Lower leg skin (tissue), 3 donors: ENCODE measurements around the gene NINJ2.

Experiments used
- POLR2A ChIP-seq, 2 donors: fragments of 450-650 bp; IDR thresholded peaks; one replicate each; pipeline ENCODE4 v1.6.1; 2016 to 2017; ENCODE audit warnings: antibody characterized with exemption in 2 of 2, mild to moderate bottlenecking in 1 of 2, moderate library complexity in 1 of 2
- TF ChIP-seq, protein P1 (sequence below), 3 donors: fragments of 450-650 bp; IDR thresholded peaks; one replicate each; pipeline ENCODE4 v1.5.1; 2016; ENCODE audit warnings: antibody characterized with exemption in 3 of 3, mild to moderate bottlenecking in 3 of 3, moderate library complexity in 2 of 3

DNA sequence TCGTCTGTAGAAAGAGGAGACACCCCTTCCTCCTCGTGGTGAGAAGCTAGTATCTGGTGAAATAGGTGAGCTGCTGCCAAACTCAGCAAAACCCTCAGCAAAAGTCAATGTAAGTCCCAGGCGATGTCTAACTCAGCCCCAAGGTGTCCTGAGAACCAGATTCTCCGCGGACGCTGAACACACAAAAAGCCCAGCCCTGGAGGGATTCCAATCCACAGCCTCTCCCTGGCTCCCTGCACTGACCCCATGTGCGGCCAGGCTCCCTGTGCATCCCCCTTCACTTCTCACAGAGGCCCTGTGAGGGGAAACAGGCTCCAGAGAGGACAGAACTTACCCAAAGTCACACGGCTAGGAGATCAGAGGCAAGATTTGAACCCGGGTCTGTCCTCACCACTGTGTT lies 81.5 kb downstream of the NINJ2 start:
- TF ChIP-seq, protein P1, sequence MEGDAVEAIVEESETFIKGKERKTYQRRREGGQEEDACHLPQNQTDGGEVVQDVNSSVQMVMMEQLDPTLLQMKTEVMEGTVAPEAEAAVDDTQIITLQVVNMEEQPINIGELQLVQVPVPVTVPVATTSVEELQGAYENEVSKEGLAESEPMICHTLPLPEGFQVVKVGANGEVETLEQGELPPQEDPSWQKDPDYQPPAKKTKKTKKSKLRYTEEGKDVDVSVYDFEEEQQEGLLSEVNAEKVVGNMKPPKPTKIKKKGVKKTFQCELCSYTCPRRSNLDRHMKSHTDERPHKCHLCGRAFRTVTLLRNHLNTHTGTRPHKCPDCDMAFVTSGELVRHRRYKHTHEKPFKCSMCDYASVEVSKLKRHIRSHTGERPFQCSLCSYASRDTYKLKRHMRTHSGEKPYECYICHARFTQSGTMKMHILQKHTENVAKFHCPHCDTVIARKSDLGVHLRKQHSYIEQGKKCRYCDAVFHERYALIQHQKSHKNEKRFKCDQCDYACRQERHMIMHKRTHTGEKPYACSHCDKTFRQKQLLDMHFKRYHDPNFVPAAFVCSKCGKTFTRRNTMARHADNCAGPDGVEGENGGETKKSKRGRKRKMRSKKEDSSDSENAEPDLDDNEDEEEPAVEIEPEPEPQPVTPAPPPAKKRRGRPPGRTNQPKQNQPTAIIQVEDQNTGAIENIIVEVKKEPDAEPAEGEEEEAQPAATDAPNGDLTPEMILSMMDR (IDR thresholded peaks at IDR 0.05) = no peak
- TF ChIP-seq POLR2A (IDR thresholded peaks at IDR 0.05) = no peak
